VCaP (cell line): ENCODE measurements around the gene GNAO1.

Experiments
- H3K27ac ChIP-seq: fragments of 450-650 bp; 2 replicates; pipeline ENCODE4 v1.5.1; 2017
- CTCF ChIP-seq: fragments of 450-650 bp; conservative IDR thresholded peaks from 2 replicates; pipeline ENCODE4 v1.5.1; 2017; ENCODE audit warnings: mild to moderate bottlenecking, moderate library complexity

The GNAO1 gene

GRCh38 chr16:56399486-56399885 is 208.2 kb downstream of the GNAO1 start:
- no peak for TF ChIP-seq CTCF
- H3K27ac ChIP-seq: no peak overlapping the region

GRCh38 chr16:56400458-56400857 is 209.2 kb downstream of the GNAO1 start:
- H3K27ac ChIP-seq: no peak overlapping the region
- no peak for TF ChIP-seq CTCF

DNA sequence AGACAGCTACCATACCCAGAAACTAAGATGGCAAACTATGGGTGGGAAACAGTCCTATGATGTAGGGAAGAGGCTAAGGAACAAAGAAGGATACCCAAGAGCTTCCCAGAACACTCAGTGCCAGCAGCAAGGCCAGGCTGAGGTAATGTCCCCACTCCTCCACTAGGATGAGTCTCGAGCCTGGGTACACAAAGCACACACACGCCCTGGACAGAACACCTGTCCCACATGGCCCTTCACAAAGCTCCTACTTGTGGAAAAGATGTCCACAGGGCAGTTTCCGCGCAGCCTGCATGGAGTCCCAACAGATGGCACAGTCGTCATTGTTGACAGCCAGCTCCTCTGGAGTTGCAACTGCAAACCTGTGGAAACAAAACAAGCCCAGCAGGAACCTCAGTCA is 210.2 kb downstream of the GNAO1 start:
- 0 out of 2 replicates have a peak, but pooled peaks have one; percentile 11 for TF ChIP-seq CTCF

GRCh38 chr16:56405977-56406672 is 214.8 kb downstream of the GNAO1 start:
- no peak overlapping the region for H3K27ac ChIP-seq
- TF ChIP-seq CTCF: no peak

More for the DNA sequence above, 210.2 kb downstream of the GNAO1 start:
- no peak overlapping the region for H3K27ac ChIP-seq
